ENCODE measurements around the gene HSPG2. TPM values are rescaled to one million over a fixed set of nuclear protein-coding genes. Genes with fewer than 3 reads are reported as not detected.

HSPG2 gene
- total and polyA plus RNA-seq, 10 of the 15 experiments (the other 5 are each of a cell fraction or from before 2014, with no cell fraction given): 0.30 to 3.4 (median 0.73) TPM; not detected in 2

DNA sequence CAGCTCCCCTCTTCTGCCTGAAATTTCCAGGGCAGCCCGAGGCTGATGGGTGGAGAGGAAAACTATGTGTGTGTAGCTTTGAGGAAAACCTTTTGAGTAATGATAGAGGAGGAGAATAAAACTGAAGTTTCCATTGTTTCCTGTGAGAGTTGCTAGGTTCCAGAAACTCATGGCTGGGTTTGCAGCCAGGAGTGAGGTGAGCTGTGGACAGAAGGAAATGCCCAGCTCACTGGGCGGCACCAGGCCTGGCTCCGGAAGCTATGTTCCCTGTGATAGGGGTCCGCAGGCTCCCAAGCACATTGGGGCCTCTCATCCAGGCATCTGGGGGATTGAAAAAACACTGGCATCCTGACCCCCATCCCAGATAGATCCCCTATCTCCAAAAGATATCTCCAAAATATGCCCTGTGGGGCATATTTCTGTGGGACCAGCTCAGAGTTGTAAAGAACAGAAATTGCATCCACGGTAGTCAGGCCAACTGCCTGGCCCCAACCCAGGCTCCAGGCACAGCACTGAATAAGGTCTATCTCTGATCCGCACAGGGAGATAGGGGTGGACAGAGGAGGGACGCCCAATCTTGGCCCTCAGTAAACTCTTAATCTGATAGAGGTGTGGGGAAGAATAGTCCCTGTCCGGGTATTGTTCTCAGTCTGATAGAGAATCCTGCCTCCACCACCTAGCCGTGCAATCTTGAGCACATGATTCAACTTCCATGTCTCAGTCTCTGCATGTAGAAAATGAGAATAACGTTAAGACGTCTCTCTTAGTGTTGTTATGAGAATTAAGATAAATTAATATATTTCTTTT, 1.8 kb upstream of the HSPG2 start:
- peaks cover 2% of the 10 kb centered on the region; the same call in 1 of the 2 replicates for H4K20me1 ChIP-seq (ENCODE audit: control insufficient read depth, insufficient read depth)
- in situ Hi-C loops (cut with MboI): no loop called here
- H3K27me3 ChIP-seq (replicated peaks in 1 of 2; ENCODE audit: control insufficient read depth in 2 of 2, insufficient read depth in 2 of 2, low read length in 1 of 2): peaks cover 0 to 6% of the 10 kb centered on the region in 2 experiments; a peak in 2 of 4 replicates
- 49% methylated on average over 11 of the region's 11 CpGs for whole genome bisulfite sequencing (ENCODE audit: insufficient coverage, insufficient replicate concordance, low lambda C conversion rate, missing lambda C conversion rate)
- H3K9me3 ChIP-seq (replicated peaks; ENCODE audit: control insufficient read depth, insufficient read depth, low read length): no peaks in the 10 kb centered on the region
- ChIA-PET SMC1A (ENCODE audit: uncharacterized antibody, unreplicated experiment) (interaction anchor here (1.2 to 1.9 kb wide), 5 partner anchors 20 to 73 kb away, joined by 3 to 5 read pairs (median 5); no protein-coding TSS in a partner anchor), POLR2A (interaction anchor here (1.4 kb wide), 1 partner anchor 29 kb away, joined by 5 read pairs; no protein-coding TSS in a partner anchor), CTCF (interaction anchor here (1.0 kb wide), 1 partner anchor 73 kb away, joined by 3 read pairs; no protein-coding TSS in a partner anchor), RAD21 (ENCODE audit: unreplicated experiment) (interaction anchor here (0.5 kb wide), 1 partner anchor 41 kb away, joined by 3 read pairs; no protein-coding TSS in a partner anchor)
- H3K4me3 ChIP-seq: no peak overlapping the region
- no peak for DNase-seq (ENCODE audit: low read depth, low spot score)
- H3K4me2 ChIP-seq (ENCODE audit: control insufficient read depth, insufficient read depth): no peak overlapping the region
- H3K27ac ChIP-seq (ENCODE audit: control insufficient read depth, insufficient read depth): no peak overlapping the region
- no peaks in the 10 kb centered on the region for H3K79me2 ChIP-seq (ENCODE audit: control insufficient read depth, insufficient read depth, low read length)
- H3K36me3 ChIP-seq (ENCODE audit: control insufficient read depth in 2 of 2, insufficient read depth in 2 of 2, low read length in 1 of 2): no peaks in the 10 kb centered on the region
- no peak for FAIRE-seq
- no peaks in the 10 kb centered on the region; the same call in 1 of the 2 replicates for H3K4me1 ChIP-seq (ENCODE audit: control insufficient read depth, insufficient read depth, low read length)
- intact Hi-C loops (cut with micrococcal nuclease; ENCODE audit: unreplicated experiment): no loop called here
- BruUV-seq (replicated peaks): no TSS peak
- no peak overlapping the region for H3K9ac ChIP-seq (ENCODE audit: control insufficient read depth, insufficient read depth, low read length)
- no peak for ATAC-seq
- TF ChIP-seq JUNB (IDR thresholded peaks at IDR 0.05): no peak
- H2AFZ ChIP-seq (ENCODE audit: control insufficient read depth, low read depth, low read length): no peak overlapping the region

DNA sequence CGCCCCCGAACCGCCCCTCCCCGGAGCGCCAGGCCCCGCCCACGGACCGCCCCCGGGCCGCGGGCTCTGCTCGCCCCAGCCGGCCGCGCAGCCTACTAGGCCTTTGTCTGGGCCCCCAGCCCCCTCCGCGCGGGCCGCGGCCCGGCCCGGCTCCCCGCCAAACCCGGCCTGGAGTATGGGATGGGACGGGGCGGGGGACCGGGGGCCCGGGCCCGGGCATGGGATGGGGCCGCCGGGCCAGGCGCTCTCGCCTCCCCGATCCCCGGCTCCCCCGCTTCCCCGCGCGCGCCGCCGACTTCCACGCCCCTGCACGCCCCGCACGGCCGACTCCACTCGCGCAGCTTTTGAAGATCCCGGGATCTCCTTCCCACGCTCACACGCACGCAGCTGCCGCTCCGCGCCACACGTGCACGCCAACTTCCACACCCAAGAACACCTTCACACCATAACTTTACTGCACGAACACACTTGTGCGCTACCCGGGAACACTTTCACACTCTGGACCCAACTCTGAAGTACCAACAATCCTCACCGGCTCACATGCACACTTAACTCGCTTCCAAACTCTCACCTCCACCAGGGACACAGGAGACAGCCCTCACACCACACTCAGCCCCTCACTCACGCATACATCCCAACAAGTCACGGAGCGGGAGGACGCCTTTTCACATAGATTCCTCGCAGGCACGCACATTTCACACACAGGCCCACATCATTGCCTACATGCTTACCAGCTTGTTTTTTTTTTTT, 437 bp upstream of the HSPG2 start:
- no peaks in the 10 kb centered on the region for H3K36me3 ChIP-seq (ENCODE audit: control insufficient read depth in 2 of 2, insufficient read depth in 2 of 2, low read length in 1 of 2)
- POLR2A ChIA-PET: no interaction called here
- no peaks in the 10 kb centered on the region; the same call in 1 of the 2 replicates for H3K4me1 ChIP-seq (ENCODE audit: control insufficient read depth, insufficient read depth, low read length)
- in situ Hi-C loops (cut with MboI) (no loop called here), intact Hi-C loops (cut with micrococcal nuclease; ENCODE audit: unreplicated experiment) (no loop called here)
- H3K9me3 ChIP-seq (replicated peaks; ENCODE audit: control insufficient read depth, insufficient read depth, low read length): no peaks in the 10 kb centered on the region
- H3K27ac ChIP-seq (ENCODE audit: control insufficient read depth, insufficient read depth): no peak overlapping the region
- H4K20me1 ChIP-seq (ENCODE audit: control insufficient read depth, insufficient read depth): peaks cover 2% of the 10 kb centered on the region; the same call in 1 of the 2 replicates
- DNase-seq (ENCODE audit: low read depth, low spot score) (no peak), FAIRE-seq (no peak), ATAC-seq (peak; percentile 89)
- H3K27me3 ChIP-seq (replicated peaks in 1 of 2; ENCODE audit: control insufficient read depth in 2 of 2, insufficient read depth in 2 of 2, low read length in 1 of 2): peaks cover 0 to 6% of the 10 kb centered on the region in 2 experiments; a peak in 2 of 4 replicates
- peak overlapping the region; percentile 53; the same call in 1 of the 2 replicates for H3K4me3 ChIP-seq
- 0 out of 2 replicates have a peak overlapping the region, but pooled peaks have one; percentile 44 for H3K9ac ChIP-seq (ENCODE audit: control insufficient read depth, insufficient read depth, low read length)
- RAD21 ChIA-PET (ENCODE audit: unreplicated experiment): interaction anchor here (1.5 kb wide), 1 partner anchor 145 kb away, joined by 3 read pairs; no protein-coding TSS in a partner anchor
- peak overlapping the region; percentile 83 for H3K4me2 ChIP-seq (ENCODE audit: control insufficient read depth, insufficient read depth)
- BruUV-seq (replicated peaks): no TSS peak
- 33% methylated on average over 31 of the region's 69 CpGs for WGBS (ENCODE audit: insufficient coverage, insufficient replicate concordance, low lambda C conversion rate, missing lambda C conversion rate)
- SMC1A ChIA-PET (ENCODE audit: uncharacterized antibody, unreplicated experiment): interaction anchor here (1.5 kb wide), 1 partner anchor 35 kb away, joined by 3 read pairs; no protein-coding TSS in a partner anchor
- CTCF ChIA-PET: interaction anchor here (0.6 kb wide), 1 partner anchor 806 kb away, joined by 3 read pairs; no protein-coding TSS in a partner anchor
- H2AFZ ChIP-seq (ENCODE audit: control insufficient read depth, low read depth, low read length): peak overlapping the region; percentile 76
- H3K79me2 ChIP-seq (ENCODE audit: control insufficient read depth, insufficient read depth, low read length): no peaks in the 10 kb centered on the region
- no peak for TF ChIP-seq SMARCA5 (IDR thresholded peaks at IDR 0.05)
- TF ChIP-seq DPF2 (IDR thresholded peaks at IDR 0.05): peak; percentile 58; the same call in 1 of the 2 replicates
- peak; percentile 74; the same call in 1 of the 2 replicates for TF ChIP-seq LARP7 (IDR thresholded peaks at IDR 0.05)
- peak; percentile 63 for TF ChIP-seq GATAD2B (conservative IDR thresholded peaks at IDR 0.05; ENCODE audit: low read depth)
- peak; percentile 67 to 89; a peak in 3 of 4 replicates for TF ChIP-seq BHLHE40 (IDR thresholded peaks at IDR 0.05; ENCODE audit: borderline replicate concordance in 1 of 2, low read depth in 2 of 2, low read length in 1 of 2)
- TF ChIP-seq EGR1 (IDR thresholded peaks at IDR 0.05; ENCODE audit: borderline replicate concordance in 1 of 2, low read depth in 2 of 2, low read length in 2 of 2): peak in 1 of 2 experiments; percentile 51; a peak in 1 of 3 replicates
- TF ChIP-seq, protein P1, sequence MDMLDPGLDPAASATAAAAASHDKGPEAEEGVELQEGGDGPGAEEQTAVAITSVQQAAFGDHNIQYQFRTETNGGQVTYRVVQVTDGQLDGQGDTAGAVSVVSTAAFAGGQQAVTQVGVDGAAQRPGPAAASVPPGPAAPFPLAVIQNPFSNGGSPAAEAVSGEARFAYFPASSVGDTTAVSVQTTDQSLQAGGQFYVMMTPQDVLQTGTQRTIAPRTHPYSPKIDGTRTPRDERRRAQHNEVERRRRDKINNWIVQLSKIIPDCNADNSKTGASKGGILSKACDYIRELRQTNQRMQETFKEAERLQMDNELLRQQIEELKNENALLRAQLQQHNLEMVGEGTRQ (IDR thresholded peaks at IDR 0.05; ENCODE audit: borderline replicate concordance, low read depth, low read length): no peak
- TF ChIP-seq, protein P2, sequence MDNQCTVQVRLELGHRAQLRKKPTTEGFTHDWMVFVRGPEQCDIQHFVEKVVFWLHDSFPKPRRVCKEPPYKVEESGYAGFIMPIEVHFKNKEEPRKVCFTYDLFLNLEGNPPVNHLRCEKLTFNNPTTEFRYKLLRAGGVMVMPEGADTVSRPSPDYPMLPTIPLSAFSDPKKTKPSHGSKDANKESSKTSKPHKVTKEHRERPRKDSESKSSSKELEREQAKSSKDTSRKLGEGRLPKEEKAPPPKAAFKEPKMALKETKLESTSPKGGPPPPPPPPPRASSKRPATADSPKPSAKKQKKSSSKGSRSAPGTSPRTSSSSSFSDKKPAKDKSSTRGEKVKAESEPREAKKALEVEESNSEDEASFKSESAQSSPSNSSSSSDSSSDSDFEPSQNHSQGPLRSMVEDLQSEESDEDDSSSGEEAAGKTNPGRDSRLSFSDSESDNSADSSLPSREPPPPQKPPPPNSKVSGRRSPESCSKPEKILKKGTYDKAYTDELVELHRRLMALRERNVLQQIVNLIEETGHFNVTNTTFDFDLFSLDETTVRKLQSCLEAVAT (IDR thresholded peaks at IDR 0.05): peak; percentile 71
- TF ChIP-seq ZNF217 (IDR thresholded peaks at IDR 0.05): 0 out of 2 replicates have a peak, but pooled peaks have one; percentile 25
- TF ChIP-seq NFIC (IDR thresholded peaks at IDR 0.05; ENCODE audit: low read depth, low read length): no peak
- no peak for TF ChIP-seq IRF4 (IDR thresholded peaks at IDR 0.05; ENCODE audit: low read depth, low read length)

Measured in GM12878 (cell line).